Prostate gland (tissue), 2 donors: Measurements from ENCODE around the gene WBP1.

ENCODE experiments used
- POLR2A ChIP-seq: fragments of 450-650 bp; IDR thresholded peaks from one replicate; pipeline ENCODE4 v1.6.1; 2016; ENCODE audit warnings: antibody characterized with exemption, mild to moderate bottlenecking
- POLR2AphosphoS5 ChIP-seq: sonication (generic); formaldehyde crosslinking; IDR thresholded peaks from one replicate; pipeline ENCODE4 v1.6.1; 2017; ENCODE audit warnings: antibody characterized with exemption
- TF ChIP-seq, protein P1 (sequence below), 4 experiments: fragments of 200-600 bp in 2 of 4; fragments of 450-650 bp in 2 of 4; sonication (generic) in 2 of 4; IDR thresholded peaks; 1 replicate in 3 of 4; 2 replicates in 1 of 4; pipeline ENCODE4 v1.5.1; 2016 to 2019; ENCODE audit warnings: antibody characterized with exemption in 4 of 4, mild to moderate bottlenecking in 2 of 4, moderate library complexity in 2 of 4

GRCh38 chr2:74458132-74458937 lies at the start of gene WBP1:
- TF ChIP-seq POLR2AphosphoS5 (peak; percentile 99), POLR2A (peak; percentile 22)
- TF ChIP-seq, protein P1, sequence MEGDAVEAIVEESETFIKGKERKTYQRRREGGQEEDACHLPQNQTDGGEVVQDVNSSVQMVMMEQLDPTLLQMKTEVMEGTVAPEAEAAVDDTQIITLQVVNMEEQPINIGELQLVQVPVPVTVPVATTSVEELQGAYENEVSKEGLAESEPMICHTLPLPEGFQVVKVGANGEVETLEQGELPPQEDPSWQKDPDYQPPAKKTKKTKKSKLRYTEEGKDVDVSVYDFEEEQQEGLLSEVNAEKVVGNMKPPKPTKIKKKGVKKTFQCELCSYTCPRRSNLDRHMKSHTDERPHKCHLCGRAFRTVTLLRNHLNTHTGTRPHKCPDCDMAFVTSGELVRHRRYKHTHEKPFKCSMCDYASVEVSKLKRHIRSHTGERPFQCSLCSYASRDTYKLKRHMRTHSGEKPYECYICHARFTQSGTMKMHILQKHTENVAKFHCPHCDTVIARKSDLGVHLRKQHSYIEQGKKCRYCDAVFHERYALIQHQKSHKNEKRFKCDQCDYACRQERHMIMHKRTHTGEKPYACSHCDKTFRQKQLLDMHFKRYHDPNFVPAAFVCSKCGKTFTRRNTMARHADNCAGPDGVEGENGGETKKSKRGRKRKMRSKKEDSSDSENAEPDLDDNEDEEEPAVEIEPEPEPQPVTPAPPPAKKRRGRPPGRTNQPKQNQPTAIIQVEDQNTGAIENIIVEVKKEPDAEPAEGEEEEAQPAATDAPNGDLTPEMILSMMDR (IDR thresholded peaks at IDR 0.05): no peak
